Hematopoietic multipotent progenitor cell treated with erythropoietin and hydrocortisone succinate and interleukin-3 and kit ligand, for 8 days (in vitro differentiated cells): Measurements from ENCODE around the gene CCDC88A.
"Not testable (repeated sequence)": the region's sequence is repeated elsewhere in the genome, so short reads cannot be mapped to it uniquely, and the experiment has no call there.

Source experiments
- DNase-seq: peaks from one replicate; pipeline ENCODE4 v3.0.0-alpha.2; 2015

Gene CCDC88A

DNA sequence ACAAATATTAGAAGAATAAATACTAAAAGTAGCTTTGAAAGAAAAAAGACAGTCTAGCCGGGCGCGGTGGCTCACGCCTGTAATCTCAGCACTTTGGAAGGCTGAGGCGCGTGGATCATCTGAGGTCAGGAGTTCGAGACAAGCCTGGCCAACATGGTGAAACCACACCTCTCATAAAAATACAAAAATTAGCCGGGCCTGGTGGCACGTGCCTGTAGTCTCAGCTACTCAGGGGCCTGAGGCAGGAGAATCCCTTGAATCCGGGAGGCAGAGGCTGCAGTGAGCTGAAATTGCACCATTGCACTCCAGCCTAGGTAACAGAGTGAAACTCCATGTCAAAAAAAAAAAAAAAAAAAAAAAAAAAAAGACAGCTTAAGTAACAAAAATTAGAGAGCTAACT lies 34.1 kb downstream of the CCDC88A start:
- not testable (repeated sequence) for DNase-seq

DNA sequence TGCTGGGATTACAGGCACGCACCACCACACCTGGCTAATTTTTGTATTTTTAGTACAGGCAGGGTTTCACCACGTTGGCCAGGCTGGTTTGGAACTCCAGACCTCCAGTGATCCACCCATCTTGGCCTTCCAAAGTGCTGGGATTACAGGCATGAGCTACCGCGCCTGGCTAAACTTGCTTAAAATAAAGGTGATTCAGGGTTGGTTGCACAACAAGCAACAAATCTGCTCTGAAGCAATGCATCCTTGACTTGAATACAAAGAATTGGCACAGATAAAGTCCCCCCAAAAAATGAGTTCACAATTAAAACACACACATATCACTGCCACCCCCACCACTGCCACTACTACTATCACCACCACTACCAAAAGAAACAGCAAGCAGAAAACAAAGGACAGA lies 34.9 kb downstream of the CCDC88A start:
- DNase-seq: no peak

DNA sequence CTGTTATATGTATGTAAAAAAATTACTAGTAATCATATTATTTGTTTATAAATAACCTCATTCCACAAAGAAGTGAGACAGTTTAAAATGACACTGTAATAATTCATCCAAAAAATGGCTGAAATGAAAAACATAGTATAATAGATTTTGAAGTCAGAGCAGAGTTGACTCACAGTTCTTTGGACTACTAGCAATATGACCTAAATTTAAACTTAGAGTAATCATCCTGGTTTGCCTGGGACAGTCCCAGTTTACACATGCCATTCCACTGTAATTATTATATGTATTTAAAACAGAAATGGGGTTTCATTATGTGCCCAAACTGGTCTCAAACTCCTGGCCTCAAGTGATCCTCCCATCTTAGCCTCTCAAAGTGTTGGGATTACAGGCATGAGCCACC lies 48.3 kb downstream of the CCDC88A start:
- DNase-seq: no peak

DNA sequence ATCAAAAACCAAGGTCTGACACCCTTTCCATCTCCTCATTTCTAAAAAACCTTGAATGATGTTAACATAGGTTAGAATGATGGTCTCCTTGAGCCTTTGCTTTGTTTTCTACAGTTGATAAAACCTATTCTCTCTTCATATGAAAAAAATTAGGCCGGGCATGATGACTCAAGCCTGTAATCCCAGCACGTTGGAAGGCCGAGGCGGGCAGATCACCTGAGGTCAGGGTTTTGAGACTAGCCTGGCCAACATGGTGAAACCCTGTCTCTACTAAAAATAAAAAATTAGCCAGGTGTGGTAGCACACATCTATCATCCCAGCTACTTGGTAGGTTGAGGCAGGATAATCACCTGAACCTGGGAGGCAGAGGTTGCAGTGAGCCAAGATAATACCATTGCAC lies 49.4 kb downstream of the CCDC88A start:
- no peak for DNase-seq

DNA sequence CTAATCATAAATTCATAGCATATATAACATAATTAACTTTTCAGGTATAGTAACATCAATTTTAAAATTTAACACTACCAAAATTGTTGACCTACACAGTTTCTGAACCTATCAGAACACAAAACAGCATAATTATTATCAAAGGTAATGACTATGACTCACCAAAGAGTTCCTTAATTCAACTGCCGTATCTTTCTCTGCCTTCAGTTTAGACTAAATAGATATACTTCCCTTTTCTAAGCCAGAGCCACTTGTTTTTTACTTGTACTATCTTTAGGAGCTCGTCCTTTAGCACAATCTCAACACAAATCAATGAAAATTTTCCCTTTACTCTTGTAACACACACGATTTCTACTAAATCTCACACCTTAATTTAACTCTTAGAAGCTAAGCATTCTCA lies 54.4 kb downstream of the CCDC88A start:
- peak; percentile 56 for DNase-seq

DNA sequence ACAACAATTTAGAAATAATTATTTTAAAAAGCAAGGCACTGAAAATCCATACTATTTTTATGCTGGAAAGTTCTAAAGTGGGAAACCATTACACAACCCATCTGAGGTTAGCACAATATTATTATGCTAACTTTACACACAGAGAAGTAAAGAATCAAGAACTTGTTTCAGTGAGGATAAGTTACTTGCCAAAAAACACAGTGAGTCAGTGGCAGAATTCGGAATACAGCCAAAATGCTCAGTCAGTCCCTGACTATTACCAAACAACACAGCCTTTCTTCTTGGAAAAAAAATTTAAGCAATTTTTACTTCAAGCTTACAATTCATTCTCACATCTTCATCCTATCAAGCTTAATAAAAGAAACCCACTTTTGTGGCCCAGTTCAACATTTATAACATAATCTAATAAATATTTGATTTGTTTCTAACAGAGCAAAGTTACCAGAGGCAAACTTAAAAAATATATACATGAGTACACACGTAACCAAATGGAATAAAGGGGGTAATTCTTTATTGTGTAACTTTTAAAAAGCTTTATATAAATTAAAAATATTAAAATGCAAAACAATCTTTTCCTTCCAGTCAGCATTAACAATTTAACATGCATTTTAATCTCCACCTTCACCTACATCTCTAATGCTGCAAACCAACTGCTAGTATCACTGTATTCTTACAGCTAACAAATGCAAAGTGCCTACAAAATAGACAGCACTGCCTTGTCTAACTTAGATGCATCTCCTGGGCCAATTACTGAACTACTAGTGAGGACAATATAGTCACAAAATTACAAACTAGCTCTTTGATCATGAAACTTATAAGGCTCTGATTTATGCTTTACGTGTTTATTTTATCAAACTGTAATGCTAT lies 55.2 kb downstream of the CCDC88A start:
- no peak for DNase-seq

DNA sequence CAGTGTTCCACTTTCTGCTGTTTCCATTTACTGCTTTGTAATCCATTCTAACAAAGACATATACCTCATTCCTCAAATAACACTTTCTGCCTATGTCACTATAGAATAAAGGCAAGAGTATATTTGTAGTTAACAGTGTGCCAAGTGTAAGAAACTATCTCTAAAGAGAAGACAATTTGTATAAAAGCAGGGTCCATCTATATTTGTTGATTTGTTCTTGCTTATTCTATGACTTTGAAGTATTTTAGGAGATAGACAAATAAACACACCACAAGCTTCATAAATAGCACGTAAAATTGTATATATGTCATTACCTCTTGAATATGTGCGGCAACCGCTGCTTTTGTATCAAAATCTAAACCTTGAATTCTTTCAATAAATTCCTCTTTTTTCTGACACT lies 56.0 kb downstream of the CCDC88A start:
- DNase-seq: no peak

DNA sequence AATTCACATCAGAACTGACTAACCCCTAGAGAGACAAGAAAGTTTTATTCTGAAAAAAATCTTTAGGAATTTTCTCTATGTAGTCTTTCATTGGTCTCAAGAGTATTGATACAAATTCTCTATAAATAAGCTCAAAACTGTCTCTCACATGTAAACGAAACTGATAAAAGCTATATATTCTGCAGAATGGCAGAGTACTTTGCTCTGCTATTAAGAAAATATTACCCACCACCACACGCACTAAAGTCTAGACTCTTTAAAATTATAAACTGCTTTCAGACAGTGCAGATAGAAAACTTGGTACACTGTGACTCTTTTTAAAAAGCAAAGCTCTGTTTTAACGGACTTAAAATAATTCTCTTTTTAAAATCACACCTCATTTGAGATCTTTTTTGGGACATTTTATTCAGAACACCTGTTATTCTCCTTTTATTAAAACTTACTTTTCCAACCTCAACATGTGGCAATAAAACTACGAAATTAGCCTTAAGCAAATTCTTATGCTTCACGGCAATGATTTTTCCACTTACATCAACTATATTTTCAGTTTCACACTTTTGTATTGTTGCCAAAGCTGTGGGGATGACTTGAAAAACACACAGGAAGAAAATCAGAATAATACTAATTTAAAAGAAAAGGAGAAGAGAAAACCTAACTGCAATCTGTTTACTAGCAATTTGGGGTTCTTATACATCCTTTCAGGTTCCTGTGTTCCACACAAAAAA lies 58.0 kb downstream of the CCDC88A start:
- DNase-seq: no peak

DNA sequence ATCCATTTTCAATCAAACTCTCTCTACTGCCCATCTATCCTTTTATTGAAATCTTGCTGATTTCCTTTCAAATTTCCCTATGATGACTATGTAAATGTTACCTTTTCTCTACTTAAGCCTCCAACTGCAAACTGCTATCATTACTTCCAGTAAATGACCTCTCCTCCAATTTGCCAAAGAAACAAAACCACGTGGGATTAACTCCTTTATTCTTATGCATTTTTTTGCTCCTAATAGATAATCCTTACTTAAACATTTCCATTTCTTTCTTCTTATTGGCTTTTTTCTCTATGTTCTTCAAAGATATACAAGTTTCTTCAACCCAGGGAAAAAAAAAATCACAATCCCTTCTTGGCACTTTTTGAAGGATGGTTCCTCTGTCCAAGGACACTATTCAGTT lies 61.2 kb downstream of the CCDC88A start:
- DNase-seq: no peak

DNA sequence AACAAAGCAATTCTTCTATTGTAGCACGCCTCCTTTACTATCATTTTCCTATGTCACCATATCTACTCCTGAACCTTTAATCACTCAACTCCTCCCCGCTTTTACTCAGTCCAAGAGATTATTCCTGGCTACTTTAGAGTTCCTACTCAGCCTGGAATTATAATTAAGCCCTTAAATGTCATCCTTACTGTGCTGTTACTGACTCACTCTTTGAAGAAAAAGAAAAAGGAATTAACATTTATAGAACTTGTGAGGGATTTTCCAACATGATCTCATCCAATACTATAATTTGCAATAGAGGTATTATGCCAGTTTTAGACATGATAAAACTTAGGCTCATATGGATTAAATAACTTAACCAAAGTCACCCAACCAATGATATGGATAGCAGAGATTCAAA lies 61.7 kb downstream of the CCDC88A start:
- no peak for DNase-seq

DNA sequence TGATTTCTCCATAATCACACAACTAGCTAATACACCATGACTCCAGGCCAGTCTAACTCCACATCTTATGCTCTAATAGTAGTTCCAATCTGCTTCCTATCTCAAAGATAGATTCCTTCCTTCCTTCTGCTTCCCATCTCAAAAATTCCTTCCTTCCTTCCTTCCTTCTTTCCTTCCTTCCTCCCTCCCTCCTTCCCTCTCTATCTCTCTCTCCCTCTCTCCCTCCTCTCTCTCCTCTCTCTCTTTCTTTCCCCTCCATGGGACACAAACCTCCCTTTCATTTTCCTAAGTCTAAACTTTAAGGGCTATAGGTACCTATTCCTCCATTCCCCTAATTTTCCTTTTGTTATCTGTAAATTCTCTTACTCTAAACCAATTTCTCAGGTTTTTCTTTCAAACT lies 62.5 kb downstream of the CCDC88A start:
- no peak for DNase-seq

DNA sequence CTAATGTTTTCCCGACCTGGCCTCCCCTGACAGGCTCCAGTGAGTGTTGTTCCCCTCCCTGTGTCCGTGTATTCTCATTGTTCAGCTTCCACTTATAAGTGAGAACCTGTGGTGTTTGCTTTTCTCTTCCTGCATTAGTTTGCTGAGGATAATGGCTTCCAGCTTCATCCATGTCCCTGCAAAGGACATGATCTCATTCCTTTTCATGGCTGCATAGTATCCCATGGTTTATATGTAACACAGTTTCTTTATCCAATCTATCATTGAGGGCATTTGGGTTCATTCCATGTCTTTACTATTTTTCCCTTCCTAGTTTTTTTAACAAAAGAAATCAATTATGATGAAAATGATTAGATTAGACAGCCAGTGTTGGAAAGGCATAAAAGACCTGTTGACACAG lies 63.5 kb downstream of the CCDC88A start:
- DNase-seq: not testable (repeated sequence)

DNA sequence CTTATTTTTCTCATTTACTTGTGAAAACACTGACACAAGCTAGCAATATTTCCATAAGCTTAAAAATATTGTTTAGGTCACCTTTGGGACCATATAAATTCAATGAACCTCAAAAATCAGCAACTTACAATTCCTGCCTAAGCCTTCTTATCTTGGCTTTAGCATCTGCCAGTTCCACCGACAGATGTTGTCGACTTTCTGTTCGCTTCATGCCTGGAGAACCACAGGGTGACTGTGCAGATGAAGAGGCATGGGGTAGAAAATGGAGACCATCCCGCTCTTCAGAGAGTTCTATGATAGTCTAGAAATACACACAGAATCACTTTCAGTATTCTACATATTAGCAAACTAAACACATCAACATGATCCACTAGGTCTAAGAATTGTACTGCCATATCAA lies 64.2 kb downstream of the CCDC88A start:
- DNase-seq: peak; percentile 44

DNA sequence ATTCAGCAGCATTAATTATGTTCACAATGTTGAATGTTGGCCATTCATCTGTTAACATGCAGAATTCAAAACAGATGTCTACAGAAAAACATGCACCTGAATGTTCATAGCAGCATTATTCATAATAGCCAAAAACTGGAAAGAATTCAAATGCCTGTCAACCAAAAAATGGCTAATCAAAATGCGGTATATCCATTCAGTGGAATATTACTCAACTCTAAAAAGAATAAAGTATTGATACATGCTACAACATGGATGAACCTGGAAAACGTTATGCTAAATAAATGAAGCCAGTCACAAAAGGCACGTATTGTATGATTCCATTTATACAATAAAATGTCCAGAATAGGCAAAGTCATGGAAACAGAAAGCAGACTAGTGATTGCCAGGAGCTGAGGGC lies 68.0 kb downstream of the CCDC88A start:
- no peak for DNase-seq

DNA sequence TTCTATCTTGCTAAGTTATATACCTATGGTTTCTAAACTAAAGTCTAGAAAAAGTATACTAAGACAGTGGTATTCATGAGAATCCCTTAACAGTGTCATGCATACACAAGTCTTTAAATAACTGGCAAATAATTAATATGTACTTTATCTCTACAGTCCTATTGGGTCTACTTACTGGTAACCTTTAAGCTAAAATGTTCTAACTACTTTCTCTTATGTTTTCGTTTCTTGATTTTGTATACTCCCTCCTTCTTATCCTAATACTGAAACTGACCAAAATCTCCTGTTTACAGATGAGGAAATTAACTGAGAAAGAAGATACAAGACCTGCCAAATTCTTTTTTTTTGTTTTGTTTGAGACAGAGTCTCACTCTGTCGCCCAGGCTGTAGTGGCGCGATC lies 74.6 kb downstream of the CCDC88A start:
- no peak for DNase-seq

DNA sequence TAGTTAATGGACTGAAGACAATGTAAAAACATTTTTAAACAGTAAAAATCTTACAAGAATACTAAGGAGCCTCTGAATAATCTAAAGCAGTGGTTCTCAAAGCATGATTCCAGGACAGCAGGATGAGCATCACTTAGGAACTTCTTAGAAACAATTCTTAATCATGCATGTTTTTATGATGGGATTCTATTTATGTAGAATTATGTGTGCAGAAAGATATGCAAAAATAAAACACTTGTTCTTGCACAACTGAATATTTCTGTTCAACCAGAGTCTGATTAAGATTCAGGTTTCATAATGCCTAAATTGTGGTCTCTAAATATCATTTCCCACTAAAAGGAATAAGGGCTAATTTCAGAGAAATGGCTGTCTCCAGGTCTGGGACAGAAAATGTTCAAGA lies 81.4 kb downstream of the CCDC88A start:
- no peak for DNase-seq

DNA sequence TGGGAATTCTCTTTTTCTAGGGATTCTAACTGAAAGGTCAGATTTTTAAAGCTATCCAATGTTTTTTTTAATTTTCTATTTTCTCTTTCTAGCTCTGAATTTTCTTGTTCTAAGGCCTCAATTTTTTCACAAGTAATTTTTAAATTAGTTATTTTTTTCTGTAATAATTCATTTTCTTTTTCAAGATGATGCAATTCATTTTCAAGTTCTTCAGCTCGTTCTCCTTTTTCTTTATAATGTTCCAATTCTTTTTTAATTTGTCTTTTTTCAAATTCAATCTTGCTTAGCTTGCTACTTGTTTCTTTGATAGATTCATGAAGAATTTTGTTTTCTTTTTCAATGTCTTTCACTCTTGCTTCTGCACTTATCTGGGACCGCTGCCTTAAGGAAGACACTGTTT lies 84.9 kb downstream of the CCDC88A start:
- DNase-seq: no peak

DNA sequence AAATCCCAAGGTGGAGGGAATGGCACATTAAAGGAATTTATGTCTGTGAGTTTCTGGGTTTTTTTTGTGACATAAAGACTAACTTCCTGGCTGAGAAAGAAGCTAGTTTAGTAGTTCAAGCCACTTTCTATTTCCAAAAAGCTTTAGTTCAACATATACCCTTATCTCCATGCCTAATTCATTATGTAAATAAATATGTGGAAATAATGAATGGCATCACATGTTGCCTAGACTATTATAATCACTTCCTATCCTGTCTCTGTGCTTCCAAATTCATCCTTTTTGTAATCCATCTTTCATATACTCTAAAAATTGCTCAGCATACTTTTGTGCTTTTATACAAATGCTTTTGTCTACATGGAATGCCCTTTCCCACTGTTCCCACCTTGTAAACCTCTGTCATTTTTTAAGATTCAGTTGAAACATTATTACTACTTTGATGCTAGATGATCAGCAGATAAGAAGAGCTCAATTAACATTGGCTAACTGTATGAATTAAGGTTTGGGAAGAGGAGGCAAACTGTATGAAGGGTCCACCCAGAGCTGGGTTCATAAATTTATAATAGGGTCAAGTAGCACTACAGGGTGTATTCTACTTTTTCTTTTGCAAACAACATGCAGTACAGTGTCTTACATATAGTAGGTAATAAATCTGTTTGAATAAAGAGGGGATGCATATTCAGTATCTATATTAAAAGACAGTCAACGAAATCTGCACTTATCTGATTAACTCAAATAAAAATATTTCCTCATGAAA lies 88.9 kb downstream of the CCDC88A start:
- no peak for DNase-seq

DNA sequence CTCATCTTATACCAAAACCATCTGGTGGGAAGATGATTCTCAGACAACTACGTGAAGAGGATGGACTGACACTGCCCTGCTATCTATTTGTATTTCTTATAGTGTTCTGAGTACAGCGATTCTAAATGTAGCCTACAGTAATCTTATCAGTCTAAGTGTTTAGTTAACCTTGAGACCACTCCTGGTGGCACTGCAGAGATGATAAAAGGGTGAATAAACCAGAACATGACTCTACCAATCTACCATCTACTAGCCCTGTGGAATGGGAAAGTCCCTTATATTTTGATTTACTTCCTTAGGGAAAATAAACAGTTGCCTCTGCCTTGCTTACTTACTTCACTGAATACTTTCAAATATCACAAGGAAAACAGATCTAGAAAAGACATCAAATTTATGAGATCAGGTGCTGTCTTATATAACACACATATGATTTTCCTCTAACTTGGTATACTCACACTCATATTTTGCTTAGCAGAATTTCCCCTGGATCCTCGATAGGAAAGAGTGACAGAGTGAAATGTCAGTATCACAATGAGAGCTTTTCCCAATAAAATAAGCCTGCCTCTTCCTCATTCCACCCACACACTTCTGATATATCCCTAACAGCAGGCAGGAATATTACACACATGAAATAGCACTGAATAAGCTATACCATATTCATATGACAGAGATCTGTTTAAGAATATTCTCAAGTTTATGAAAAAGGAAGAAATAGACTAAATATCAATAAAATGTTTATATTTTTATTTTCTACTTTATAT lies 92.0 kb downstream of the CCDC88A start:
- no peak for DNase-seq

DNA sequence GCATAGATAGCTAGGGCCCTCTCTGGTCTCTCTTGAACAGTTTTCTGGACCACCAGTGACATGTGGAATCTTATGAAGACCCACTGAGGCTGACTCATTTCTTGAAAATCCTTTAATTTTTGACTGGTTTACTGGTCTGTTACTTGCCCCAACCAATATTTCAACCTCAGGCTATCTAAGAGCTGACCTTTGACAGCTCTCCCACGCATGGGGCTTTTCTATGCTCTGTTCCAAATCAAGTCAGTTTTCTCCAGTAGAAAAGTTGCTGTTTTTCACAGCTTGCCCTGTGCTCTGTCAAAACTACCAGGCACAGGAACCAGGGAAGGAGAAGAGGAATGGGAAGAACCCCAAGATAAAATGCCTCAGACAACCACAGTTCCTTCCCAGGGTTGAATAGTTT lies 104.7 kb downstream of the CCDC88A start:
- no peak for DNase-seq

DNA sequence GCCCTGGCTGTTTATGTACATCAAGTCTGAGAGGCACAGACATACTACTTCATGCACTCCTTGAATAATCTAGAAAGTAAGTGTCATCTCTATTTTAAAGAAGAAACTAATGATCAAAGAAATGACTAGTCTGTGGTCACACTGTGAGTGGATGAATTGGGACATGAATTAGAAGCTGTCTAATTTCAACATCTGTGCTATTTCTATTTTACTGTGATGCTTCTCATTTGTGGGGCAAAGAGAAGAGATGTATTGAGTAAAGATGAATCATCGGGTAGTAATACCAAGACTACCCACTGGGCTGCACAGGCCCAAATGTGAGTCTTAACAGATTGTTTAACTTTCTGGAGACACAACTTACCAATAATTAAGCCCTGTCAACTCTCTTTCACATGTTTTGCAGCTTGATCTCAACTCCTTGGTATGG lies 108.2 kb downstream of the CCDC88A start:
- peak; percentile 13 for DNase-seq

DNA sequence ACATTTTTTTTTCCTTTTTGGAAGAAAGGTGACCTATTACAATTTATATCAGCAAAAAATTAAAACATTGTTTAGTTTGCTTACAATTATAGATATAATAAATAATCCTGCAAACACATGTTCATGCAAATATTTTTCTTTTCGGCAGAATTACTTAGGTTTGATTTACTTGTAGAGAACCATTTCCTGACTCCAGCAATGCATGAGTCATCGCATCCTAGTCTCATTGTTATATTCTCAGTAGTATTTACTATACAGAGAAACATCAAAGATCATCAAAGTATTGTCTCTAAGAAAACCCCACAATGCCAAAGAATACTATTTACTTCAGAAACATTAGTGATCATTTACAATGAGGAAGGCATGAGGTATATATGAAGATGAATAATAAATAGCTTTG lies 110.2 kb downstream of the CCDC88A start:
- DNase-seq: no peak

DNA sequence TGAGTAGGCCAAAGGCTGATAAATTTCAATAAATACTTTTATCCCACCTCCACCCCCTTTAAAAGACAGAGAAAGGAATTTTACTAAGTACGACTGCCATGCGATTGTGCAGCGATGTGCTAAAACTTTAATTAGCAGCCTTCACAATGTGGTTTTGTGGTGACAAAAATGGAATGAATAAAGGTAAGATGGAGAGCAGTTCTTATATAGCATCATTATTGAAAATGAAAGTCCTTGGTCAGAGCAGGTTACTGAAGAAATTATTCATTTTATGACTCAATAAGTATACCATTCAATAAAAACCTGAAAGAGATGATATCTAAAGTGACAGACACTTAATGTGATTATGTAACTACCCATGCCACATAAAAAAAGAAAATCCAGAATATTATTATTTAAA lies 117.4 kb downstream of the CCDC88A start:
- no peak for DNase-seq
